Urothelium cell line (cell line): Measurements from ENCODE around the gene ADM2.

Experiments
- DNase-seq: peaks from one replicate; pipeline ENCODE4 v3.0.0; 2011; ENCODE audit warnings: low spot score, mixed read lengths
- FAIRE-seq: peaks from 2 replicates; lab custom pipeline; 2011; peaks lifted over from hg19 to GRCh38; lab: Jason Lieb, UNC

Gene ADM2

DNA sequence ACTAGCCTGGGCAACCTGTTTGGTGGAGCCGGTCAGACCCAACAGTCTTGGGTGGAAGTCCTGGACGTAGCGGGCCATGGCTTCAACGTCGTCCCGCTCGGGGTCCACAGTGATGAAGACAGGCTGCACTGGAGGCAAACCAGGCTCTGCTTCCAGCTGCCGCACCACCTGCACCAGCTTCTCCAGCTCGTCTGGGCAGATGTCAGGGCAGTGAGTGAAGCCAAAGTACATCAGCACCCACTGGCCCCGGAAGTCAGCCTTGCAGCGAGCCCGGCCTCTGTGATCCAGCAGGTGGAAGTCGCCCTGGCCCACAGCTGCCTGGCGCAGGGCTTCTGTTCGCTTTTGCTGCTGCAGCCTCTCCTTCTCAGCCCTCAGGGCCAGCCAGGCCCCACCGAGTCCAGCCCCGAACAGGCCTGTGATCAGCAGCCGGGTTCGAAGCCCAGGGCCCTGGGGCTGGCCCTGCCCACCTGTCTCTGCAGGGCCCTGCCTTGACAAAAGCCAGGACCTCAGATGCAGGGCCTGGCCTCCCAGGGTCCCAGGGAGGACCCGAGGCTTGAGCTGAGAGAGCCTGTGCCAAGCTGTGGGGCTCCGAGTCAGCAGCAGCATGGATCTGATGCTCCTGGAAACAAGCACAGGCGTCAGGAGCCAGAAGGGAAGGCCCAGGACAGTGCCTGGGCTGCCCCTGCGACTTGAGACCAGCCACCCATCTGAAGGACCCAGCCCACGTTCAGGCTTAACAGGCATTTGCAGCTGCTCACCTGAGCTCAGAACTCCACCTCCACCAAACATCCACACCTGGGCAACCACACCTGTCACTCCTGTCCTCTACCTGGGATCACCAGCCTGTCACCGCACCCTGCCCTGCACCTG lies 42.7 kb downstream of the ADM2 start:
- DNase-seq = no peak
- FAIRE-seq = no peak

DNA sequence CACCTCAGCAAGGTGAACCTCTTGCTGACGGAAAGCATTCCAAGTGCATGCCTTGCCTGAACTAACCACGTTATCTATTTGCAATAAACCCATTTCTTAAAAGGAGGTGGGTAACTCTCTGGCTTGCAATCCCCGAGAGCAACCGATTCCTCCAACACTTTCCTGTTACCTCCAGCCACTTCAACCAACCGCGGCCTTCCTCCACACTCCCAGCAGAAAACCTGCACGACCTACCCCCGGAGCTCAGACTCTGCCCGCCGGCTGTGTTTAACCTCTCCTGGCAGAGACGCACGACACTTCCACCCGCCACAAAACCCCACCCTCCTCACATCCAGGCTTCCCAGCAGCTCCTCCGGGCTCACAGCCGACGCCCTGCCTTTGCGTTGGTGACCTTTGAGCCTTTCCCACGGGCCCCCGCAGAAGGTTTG lies 43.3 kb downstream of the ADM2 start:
- DNase-seq (no peak), FAIRE-seq (peak; percentile 71)

DNA sequence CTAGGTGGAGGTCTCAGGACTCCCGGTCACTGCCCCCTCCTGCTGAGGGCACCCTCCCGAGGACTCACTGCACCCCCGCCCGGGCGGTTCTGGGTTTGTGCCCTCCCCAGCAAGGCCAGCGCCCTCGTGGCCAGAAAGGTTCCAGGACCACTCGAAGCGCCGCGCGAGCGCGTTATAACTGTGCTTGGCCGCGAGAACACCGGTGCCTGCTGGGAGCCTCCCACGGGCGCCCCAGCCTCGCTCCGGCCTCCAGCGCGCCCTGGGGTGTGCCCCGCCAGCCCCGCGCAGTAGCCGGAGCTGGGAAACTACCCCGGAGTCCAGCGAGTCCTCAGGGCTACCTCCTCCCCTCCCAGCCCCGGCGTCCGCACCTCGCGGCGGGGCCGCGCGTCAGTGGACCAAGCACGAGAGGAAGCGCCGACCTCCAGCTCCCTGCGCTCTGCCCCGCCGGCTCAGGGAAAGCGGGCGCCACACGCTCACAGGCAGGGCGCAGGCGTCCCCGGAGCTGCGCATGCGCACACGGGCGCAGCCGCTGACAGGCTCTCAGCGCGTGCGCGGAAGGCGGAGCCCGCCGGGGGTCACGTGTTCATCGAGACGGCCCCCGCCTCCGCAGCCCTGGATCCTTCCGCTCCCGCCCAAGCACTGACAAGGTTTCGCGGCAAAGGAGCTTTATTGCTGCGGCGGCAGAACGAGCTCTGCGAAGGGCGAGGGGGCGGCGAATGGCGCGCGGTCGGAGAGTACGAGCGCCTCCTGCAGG lies 43.9 kb downstream of the ADM2 start, which contains the start of gene SCO2:
Gene SCO2, minus strand, starts transcription at position 495 of the 754 bp plus-strand sequence. CDS start 1,187 bp downstream, outside the sequence.
- FAIRE-seq (peak; percentile 81), DNase-seq (peak; percentile 99)

DNA sequence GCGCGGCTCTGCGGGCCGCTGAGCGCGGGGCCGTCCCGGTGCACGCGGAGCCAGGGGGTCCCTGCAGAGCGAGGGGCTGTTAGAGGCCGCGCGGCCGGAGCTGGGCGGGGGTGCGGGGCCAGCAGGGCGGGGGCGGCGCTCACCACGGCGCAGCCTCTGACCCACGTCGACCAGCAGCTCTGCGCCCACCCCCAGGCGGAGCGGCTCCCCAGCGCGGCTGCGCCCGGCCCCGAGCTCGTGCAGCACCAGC lies 44.4 kb downstream of the ADM2 start:
- DNase-seq (no peak), FAIRE-seq (no peak)

DNA sequence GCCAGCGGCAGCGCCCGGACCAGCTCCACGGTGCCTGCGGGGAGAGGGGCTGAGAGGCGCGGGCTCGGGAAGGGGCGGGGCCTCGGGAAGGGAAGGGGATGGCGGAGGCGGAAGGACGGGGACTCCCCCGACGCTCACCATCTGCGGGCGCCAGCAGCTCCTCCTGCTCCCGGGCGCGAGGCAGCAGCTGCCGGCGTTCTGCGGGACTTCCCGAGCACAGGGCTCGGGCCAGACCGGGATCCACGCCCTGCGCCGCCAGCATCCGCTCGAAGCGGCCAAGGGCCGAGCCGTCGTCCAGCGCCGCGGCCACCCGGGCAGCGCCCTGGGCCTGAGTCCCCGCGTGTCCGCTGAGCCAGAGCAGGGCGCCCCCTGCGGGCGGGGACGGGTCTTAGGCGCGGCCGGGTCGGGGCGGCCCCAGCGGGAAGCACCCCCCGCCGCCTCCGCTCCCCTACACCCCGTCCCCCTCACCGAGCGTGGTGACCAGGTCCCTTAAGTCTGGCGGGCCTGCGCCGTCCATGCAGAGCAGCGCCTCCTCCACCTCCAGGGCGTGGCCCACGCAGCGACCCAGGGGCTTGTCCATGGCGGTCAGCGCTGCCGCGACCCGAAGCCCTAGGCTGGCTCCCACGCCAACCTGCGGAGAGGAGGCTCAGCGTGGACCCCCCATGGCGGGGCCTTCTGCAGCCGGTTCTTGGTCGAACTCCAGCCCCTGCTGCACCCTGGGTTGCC lies 44.9 kb downstream of the ADM2 start:
- FAIRE-seq (peak; percentile 76), DNase-seq (peak; percentile 87)

DNA sequence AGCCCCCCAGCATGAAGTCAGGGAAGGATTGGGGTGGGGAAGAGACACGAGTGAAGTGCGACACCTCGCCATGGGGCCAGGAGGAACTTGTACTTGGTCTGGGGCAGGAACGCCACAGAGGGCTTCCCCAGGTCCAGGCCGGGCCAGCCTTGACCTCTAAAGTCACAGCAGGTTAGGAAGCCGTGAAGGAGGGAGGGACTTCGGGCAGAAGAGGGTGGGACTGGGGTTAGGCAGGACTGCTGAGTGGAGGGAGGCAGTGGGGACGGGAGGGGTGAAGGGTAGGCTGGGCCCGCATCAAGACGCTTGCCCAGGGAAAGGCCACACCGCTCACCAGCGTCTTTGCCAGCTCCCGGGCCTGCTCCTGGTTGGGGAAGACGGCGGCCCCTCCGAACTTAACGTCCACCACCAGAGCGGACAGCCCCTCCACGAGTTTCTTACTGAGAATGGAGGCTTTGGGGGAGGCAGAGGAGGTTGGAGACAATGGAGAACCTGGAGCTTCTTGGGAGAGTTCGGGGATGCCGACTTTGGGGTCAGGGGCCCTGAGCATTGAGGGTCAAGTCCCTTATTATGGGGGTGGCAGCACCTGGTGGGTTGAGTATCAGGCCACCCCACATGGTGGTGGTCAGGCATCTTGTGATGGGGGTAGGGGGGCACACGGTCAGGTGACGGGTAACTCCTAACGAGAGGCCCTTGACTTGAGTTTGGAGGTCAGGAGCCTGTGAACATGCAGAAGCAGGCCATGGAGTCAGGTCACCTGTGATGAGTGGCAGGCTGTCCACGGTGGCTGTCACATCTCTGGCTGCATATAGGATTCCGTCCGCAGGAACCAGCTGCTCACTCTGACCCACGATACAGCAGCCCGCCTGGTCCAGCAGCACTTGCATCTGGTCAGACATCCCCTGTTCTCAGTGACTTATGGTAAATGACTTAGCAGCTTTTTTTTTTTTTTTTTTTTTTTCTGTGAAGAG lies 45.8 kb downstream of the ADM2 start:
- FAIRE-seq (peak; percentile 50), DNase-seq (peak; percentile 80)

DNA sequence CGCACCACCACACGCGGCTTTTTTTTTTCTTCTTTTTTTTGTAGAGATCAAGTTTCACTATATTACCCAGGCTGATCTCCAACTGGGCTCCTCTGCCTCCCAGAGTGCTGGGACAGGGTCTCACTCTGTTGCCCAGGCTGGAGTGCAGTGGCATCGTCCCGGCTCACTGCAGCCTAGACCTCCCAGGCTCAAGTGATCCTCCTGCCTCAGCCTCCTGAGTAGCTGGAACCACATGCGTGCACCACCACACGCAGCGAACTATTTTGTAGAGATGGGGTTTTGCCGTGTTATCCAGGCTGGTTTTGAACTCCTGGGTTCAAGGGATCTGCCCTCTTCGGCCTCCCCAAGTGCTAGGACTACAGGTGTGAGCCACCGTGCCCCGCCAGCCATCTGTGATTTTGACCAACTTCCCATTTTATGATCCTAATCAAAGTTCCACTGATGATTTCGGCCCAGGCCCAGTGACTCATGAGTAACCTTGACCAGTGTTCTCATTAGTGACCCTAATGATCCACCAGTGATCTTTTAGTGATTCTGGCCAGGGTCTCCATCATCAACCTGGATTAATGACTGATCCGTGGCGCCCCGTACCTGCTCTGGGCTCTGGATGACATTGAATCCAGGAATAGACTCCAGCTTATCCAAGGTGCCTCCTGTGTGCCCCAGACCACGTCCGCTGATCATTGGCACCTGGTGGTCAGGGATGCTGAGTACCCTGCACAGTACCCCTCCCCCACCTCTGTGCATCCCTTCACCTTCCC lies 46.8 kb downstream of the ADM2 start:
- DNase-seq = no peak
- peak; percentile 59 for FAIRE-seq

DNA sequence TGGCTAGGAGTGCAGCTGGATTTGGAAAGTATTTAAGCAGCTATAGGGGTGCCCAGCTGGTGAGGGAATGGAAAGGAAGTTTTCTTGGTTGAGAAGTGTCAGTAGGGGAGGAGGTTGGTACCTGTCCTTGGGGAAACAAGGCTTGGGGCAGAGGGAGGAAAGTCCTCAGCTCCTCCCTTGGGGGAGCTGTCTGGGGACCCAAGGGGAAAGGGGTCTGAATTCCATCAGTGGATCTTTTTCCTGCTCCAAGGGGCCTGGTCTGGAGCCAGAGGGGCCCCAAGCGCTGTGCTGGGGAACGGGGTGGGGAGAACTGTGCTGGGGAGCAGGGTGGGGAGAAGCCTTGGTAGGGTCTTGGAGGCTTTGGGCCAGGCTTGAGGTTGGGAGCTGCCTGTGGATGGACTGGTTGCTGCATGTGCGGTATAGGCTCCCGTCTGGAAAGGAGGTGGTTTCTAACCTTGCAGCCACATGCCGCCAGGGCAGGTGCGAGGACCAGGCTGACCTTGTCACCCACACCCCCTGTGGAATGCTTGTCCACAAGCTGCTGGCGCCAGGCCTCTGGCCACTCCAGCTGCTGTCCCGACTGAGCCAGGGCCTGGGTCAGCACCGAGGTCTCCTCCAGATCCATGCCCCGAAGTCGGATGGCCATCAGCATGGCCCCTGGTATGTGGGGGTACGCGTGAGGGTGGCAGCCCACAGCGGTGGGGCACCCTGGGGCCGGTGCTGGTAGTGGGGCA lies 47.5 kb downstream of the ADM2 start:
- FAIRE-seq (no peak), DNase-seq (no peak)

DNA sequence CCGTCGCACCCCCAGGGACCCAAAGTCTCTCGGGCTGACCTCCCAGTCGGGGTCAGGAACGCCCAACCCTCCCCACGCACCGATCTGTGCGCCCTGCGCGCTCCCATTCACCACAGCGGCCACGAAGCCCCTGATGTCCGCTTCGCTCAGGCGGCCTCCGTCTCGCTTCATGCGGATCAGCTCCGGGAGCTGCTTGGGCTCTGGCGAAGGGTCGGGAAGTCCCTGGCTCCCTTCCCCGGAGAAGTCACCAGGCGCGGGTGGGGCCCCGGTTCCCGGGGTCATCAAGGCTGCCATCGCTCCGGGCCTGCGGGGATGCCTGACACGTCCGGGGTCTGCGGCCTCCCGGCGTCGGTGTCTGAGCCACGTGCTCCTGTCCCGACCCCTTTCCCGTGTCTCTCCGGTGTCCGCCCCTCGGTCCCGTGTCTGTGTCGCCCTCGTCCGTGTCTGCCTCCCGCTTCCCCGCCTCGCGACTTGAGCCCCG lies 48.1 kb downstream of the ADM2 start:
- FAIRE-seq = no peak
- DNase-seq = no peak

DNA sequence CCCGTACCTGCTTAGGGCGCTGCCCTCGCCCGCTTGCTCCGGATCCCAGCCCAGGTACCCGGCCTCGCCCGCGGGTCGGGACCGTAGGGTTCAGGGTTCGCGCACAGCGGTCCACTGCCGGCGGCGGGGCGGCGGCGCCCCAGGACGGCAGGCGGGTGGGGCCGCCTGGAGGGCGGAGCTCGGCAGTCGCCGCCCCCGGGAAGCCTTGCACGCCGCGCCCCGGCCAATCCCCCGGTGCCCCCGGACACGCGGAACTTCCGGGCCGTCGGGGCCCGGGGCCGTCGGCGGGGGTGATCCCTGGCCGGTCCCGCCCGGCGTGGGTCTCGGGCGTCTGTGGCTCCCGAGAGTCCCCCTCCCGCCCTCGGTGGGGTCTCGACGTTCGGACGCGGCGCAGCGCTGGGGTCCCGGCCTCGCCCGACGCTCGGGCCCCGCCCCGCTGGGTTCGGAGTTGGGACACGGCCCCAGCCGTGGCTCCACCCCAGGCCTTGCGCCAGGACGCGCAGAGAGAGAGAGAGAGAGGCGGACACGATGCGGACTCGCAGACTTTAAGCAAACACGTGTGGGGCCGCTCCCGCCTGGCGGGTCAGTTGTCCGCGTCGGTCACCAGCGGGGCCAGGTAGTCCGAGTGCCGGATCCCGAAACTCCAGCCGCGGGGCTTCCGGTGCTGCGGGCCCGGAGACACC lies 48.7 kb downstream of the ADM2 start, which contains the start of gene TYMP:
Gene TYMP, minus strand, starts transcription at position 116 of the 683 bp plus-strand sequence. CDS start 303 bp downstream, outside the sequence.
- DNase-seq = no peak
- no peak for FAIRE-seq

DNA sequence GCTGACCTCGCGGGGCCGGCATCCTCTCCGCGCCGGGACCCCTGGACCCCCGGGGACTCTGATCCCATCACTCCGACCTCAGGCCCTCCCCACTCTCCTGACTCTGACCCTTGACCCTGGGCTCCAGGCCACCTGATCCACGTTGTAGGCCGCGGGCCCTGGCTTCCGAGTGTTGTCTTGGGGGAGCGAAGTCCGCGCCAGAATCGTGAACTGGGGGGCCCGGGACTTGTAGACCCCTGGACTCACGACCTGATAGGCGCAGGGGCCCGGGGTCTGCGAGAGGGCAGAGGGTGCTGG lies 49.2 kb downstream of the ADM2 start:
- DNase-seq (no peak), FAIRE-seq (no peak)

DNA sequence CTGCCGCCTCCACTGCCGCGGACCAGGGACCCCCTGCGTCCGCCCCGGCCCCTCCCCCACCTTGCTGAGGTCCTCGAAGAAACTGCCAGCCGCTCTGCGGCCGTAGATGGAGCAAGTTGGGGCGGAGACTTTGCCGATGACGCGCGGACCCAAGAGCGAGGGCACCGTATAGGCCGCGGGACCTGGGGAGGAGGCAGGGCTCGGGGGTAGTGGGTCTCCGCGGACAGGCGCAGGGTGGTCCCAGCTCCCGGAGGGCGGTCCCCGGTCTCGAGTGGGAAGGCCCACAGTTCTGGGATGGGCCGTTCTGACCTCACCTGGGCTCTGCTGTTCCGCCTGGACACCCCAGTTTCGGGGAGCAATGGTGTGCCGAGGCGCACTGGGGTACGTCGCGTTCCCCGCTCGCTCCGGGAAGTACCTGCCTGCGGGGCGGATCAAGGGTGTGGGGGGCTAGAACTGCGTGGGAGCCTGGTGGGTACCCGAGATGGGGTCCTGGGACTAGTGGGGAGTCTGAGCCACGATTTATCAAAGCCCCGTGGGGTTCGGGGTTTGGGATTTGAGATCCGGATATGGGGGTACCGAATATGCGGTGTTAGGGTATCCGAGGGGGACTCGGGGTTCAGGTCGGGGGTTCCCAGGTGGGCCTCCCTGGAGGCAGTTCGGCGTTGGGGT lies 49.7 kb downstream of the ADM2 start:
- no peak for FAIRE-seq
- no peak for DNase-seq

DNA sequence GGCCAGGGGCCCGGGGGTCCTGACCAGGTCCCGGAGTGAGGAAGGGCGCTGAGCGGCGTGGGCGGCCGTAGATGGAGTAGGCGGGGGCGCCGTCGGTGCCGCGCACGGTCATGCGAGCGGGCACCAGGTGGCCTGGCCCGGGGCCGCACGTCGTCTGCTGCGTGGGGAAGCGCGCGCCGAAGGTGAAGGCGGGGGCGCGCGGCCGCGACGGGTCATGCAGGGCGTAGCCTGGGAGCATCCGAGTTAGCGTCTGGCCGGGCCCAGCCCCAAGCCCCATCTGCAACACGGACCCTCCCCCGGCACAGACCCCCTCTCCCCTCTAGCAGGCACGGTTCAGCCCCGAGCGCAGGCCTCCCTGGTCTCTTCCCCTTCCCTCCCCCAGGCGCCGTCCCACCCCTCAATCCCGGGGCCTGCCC lies 50.2 kb downstream of the ADM2 start:
- no peak for DNase-seq
- no peak for FAIRE-seq

DNA sequence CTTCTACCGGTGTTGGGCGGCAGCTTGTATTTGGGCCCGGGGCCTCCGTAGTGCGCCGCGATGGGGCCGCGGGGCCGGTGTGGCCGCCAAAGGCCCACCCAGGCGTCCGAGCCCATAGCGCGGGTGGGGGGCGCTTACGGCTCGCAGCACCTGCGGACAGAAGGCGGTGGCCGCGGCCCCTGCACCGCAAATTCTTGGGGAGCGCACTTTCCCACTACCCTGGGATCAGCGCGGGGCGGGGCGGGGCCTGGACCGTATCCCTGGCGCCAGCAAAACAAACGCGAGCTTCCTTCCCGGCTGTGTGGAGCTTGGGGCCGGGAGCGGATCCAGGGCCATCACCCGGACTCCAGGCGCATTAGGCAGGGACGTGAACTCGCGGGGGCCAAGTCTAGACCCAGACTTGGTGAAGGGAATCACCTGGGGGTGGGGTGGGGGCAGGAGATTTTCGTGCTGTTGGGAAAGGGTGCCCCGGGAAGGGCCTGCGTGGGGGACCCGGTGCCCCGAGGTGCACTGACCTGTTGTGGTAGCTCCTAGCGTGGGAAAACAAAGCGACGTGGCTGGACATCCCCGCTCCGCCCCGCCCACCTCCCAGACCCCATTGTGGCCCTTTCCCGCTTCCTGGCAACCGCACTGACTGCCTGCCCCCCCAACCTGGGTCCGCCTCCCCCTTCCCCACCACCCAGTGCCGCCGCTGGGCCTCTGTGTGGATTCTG lies 50.8 kb downstream of the ADM2 start:
- no peak for DNase-seq

DNA sequence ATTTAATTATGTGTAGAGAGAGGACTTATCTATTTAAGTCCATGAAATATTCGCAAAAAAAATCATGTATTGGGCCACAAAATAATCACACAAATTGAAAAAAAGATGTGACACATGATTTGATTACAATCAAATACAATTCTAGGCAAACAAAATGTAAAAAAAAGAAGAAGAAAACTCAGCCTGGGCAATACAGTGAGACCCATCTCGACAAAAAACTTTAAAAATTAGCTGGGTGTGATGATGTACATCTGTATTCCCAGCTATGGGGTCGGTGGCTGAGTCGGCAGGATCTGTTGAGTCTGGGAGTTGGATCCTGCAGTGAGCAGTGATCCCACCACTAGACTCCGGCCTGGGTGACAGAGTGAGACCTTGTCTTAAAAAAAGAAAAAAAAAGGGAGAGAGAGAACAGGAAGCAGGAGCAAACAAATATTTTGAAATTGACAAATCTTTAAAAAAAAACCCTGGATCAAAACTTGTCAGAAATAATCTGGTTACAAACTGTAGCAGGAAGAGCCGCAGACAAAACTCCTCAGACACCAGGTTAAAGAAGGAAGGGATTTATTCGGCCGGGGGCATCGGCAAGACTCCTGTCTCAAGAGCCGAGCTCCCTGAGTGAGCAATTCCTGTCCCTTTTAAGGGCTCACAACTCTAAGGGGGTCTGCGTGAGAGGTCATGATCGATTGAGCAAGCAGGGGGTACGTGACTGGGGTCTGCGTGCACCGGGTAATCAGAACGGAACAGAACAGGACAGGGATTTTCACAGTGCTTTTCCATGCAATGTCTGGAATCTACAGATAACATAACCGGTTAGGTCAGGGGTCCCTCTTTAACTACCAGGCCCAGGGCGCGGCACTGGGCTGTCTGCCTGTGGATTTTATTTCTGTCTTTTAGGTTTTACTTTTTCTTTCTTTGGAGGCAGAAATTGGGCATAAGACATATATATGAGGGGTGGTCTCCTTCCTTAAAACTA lies 51.8 kb downstream of the ADM2 start:
- no peak for FAIRE-seq
- no peak for DNase-seq

More for the DNA sequence above, 50.8 kb downstream of the ADM2 start:
- no peak for FAIRE-seq
